ENCODE measurements around the gene MAN2C1.
"Not testable (repeated sequence)": the region's sequence is repeated elsewhere in the genome, so short reads cannot be mapped to it uniquely, and the experiment has no call there.

MAN2C1 gene

GRCh38 chr15:75319231-75319897, 49.0 kb downstream of the MAN2C1 start:
- H3K4me3 ChIP-seq (ENCODE audit: low read depth in 1 of 2, low read length in 2 of 2); H3K27ac ChIP-seq (ENCODE audit: low read length); H3K36me3 ChIP-seq (ENCODE audit: control insufficient read depth in 1 of 2, insufficient read depth in 2 of 2, low read length in 2 of 2); H3K4me1 ChIP-seq (ENCODE audit: control insufficient read depth in 1 of 2, insufficient read depth in 2 of 2, low read length in 2 of 2); H3K9me3 ChIP-seq (ENCODE audit: control insufficient read depth in 1 of 2, low read length in 2 of 2); H3K27me3 ChIP-seq (ENCODE audit: low read depth, low read length): not testable (repeated sequence)

DNA sequence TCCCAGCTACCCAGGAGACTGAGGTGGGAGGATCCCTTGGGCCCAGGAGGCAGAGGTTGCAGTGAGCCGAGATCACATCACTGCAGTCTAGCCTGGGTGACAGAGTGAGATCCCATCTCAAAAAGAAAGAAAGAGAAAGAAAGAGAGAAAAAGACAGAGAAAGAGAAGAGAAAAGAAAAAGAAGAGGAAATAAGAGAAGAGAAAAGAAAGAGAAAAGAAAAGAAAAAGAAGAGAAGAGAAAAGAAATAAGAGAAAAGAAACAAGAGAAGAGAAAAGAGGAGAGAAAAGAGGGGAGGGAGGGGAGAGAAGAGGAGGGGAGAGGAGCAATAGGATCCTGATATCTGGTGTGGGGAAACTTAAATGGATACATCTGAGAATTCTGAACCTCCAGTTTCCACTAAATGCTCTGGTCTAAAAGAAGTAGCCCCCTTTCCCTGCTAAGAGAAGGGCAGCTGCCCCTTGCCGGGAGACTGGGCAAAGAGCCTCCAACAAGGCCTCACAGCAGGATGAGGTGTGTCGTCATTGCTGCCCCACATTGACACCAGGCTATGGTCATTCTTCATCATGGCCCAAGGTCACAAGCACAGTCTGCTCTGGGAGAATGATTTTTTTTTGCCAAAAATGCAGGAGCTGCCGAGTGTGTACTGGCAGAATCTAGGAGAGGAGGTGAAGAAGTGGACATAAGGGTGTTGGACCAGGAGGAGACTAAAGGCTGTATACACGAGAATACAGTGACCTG, 53.7 kb downstream of the MAN2C1 start:
- Histone ChIP-seq H3K36me3 (ENCODE audit: control insufficient read depth in 1 of 2, insufficient read depth in 2 of 2, low read length in 2 of 2) (no peaks in the 10 kb centered on the region), H3K27me3 (ENCODE audit: low read depth, low read length) (no peaks in the 10 kb centered on the region), H3K27ac (ENCODE audit: low read length) (no peak overlapping the region), H3K9me3 (ENCODE audit: control insufficient read depth in 1 of 2, low read length in 2 of 2) (no peaks in the 10 kb centered on the region), H3K4me1 (ENCODE audit: control insufficient read depth in 1 of 2, insufficient read depth in 2 of 2, low read length in 2 of 2) (no peaks in the 10 kb centered on the region), H3K4me3 (ENCODE audit: low read depth in 1 of 2, low read length in 2 of 2) (no peak overlapping the region)

- Histone ChIP-seq H3K4me3 (ENCODE audit: low read depth in 1 of 2, low read length in 2 of 2) (no peak overlapping the region), H3K27me3 (ENCODE audit: low read depth, low read length) (peaks cover 2% of the 10 kb centered on the region), H3K9me3 (ENCODE audit: control insufficient read depth in 1 of 2, low read length in 2 of 2) (no peaks in the 10 kb centered on the region), H3K4me1 (ENCODE audit: control insufficient read depth in 1 of 2, insufficient read depth in 2 of 2, low read length in 2 of 2) (no peaks in the 10 kb centered on the region), H3K36me3 (ENCODE audit: control insufficient read depth in 1 of 2, insufficient read depth in 2 of 2, low read length in 2 of 2) (no peaks in the 10 kb centered on the region), H3K27ac (ENCODE audit: low read length) (no peak overlapping the region)
These were observed 55.1 kb downstream of the MAN2C1 start for GRCh38 chr15:75313116-75313845.

DNA sequence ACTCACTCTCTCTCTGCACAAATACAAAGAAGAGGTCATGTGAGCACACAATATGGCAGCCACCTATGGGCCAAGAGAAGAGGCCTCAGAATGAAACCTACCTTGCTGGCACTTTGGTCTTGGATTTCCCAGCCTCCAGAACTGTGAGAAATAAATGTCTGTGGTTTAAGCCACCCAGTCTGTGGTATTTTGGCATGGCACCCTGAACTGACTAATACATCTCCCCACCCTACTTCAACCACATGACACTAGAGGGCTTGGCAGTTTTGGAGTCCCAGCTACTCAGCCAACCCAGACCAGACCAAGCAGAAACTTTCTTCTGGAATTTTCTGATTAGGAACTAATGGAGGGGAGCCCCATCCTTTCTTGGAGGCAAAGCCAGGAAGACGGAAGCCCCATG, 55.9 kb downstream of the MAN2C1 start:
- H3K9me3 ChIP-seq (ENCODE audit: control insufficient read depth in 1 of 2, low read length in 2 of 2); H3K27ac ChIP-seq (ENCODE audit: low read length); H3K36me3 ChIP-seq (ENCODE audit: control insufficient read depth in 1 of 2, insufficient read depth in 2 of 2, low read length in 2 of 2); H3K4me1 ChIP-seq (ENCODE audit: control insufficient read depth in 1 of 2, insufficient read depth in 2 of 2, low read length in 2 of 2); H3K27me3 ChIP-seq (ENCODE audit: low read depth, low read length); H3K4me3 ChIP-seq (ENCODE audit: low read depth in 1 of 2, low read length in 2 of 2): not testable (repeated sequence)

GRCh38 chr15:75309711-75310110, 58.7 kb downstream of the MAN2C1 start:
- Histone ChIP-seq H3K9me3 (ENCODE audit: control insufficient read depth in 1 of 2, low read length in 2 of 2) (no peaks in the 10 kb centered on the region), H3K4me1 (ENCODE audit: control insufficient read depth in 1 of 2, insufficient read depth in 2 of 2, low read length in 2 of 2) (no peaks in the 10 kb centered on the region), H3K27me3 (ENCODE audit: low read depth, low read length) (peaks cover 6% of the 10 kb centered on the region), H3K4me3 (ENCODE audit: low read depth in 1 of 2, low read length in 2 of 2) (no peak overlapping the region), H3K27ac (ENCODE audit: low read length) (no peak overlapping the region), H3K36me3 (ENCODE audit: control insufficient read depth in 1 of 2, insufficient read depth in 2 of 2, low read length in 2 of 2) (no peaks in the 10 kb centered on the region)

DNA sequence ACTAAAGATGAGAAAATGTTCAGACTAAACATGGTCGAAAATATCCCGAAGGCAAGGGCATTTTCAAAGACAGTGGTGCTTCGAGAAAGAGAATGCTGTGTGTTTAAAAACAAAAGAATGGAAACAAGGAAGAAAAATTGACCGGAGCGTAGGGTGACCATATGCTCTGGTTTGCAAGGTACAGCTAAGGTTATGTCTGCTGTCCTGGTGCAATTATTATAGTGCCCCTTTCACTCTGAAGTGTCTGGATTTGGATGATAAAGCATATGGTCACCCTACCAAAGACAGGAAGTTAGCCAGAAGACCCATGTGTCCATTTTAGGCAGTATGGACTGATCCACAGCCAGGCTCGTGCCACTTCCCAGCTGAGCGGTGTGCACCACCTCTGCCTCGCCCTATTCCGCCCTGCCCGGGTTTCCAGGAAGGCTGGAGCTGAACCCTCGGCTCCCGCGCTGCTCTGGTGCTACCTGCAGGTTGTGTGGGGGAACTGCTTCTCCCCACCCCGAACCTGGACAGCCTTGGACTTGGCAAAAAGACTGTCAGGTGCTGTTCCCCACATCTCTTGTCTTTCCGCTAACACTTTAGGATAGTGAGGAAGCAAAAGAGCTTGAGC, 60.5 kb downstream of the MAN2C1 start:
- peaks cover 6% of the 10 kb centered on the region for H3K27me3 ChIP-seq (ENCODE audit: low read depth, low read length)

DNA sequence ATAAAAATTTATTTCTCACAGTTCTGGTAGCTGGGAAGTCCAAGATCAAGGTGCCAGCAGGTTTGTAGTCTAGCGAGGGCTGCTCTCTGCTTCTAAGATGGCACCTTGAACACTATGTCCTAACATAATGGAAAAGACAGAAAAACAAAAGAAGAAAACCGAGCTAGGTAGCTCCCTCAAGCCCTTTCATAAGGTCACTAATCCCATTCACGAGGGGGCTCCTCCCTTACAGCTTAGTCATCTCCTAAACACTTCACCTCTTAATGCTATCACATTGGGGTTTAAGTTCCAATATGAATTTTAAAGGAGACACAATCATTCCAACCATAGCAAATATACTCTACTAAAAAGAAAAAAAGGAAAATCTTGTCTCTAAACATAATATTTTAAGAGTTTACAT, 62.2 kb downstream of the MAN2C1 start:
- Histone ChIP-seq H3K27ac (ENCODE audit: low read length) (no peak overlapping the region), H3K9me3 (ENCODE audit: control insufficient read depth in 1 of 2, low read length in 2 of 2) (no peaks in the 10 kb centered on the region), H3K36me3 (ENCODE audit: control insufficient read depth in 1 of 2, insufficient read depth in 2 of 2, low read length in 2 of 2) (no peaks in the 10 kb centered on the region), H3K4me1 (ENCODE audit: control insufficient read depth in 1 of 2, insufficient read depth in 2 of 2, low read length in 2 of 2) (no peaks in the 10 kb centered on the region), H3K27me3 (ENCODE audit: low read depth, low read length) (peaks cover 6% of the 10 kb centered on the region), H3K4me3 (ENCODE audit: low read depth in 1 of 2, low read length in 2 of 2) (no peak overlapping the region)

More for the DNA sequence above, 60.5 kb downstream of the MAN2C1 start:
- Histone ChIP-seq H3K27ac (ENCODE audit: low read length) (no peak overlapping the region), H3K4me3 (ENCODE audit: low read depth in 1 of 2, low read length in 2 of 2) (no peak overlapping the region), H3K9me3 (ENCODE audit: control insufficient read depth in 1 of 2, low read length in 2 of 2) (no peaks in the 10 kb centered on the region), H3K4me1 (ENCODE audit: control insufficient read depth in 1 of 2, insufficient read depth in 2 of 2, low read length in 2 of 2) (no peaks in the 10 kb centered on the region), H3K36me3 (ENCODE audit: control insufficient read depth in 1 of 2, insufficient read depth in 2 of 2, low read length in 2 of 2) (no peaks in the 10 kb centered on the region)

Data from muscle layer of duodenum (tissue), 2 donors.